H1 (cell line): ENCODE measurements around the gene NQO2. TPM values are rescaled to one million over a fixed set of nuclear protein-coding genes. Genes with fewer than 3 reads are reported as not detected.

Experiments used
- CTCF ChIA-PET: fragments of 300-600 bp; sonication (Branson Sonifier 250); formaldehyde crosslinking; loops from one replicate; lab custom pipeline; 2021; ENCODE audit not compliant: partially characterized antibody; lab: Charles Lee
- POLR2A ChIA-PET: fragments of 300-600 bp; sonication (Branson Sonifier 250); formaldehyde crosslinking; loops from one replicate; lab custom pipeline; 2021; ENCODE audit warnings: inconsistent platforms; ENCODE audit not compliant: partially characterized antibody; lab: Charles Lee
- DNase-seq, 2 experiments: peaks; one replicate each; pipeline versions ENCODE4 v3.0.0 to v3.0.0-alpha.2; 2010 to 2022; ENCODE audit warnings: low spot score in 2 of 2, low read depth in 1 of 2, mixed read lengths in 1 of 2
- FAIRE-seq: peaks from 2 replicates; lab custom pipeline; 2011; peaks lifted over from hg19 to GRCh38; lab: Jason Lieb, UNC
- H2AFZ ChIP-seq: 2 replicates; pipeline ENCODE4 v1.8.1; 2012; ENCODE audit warnings: low read length, inconsistent platforms
- H2AK5ac ChIP-seq: 2 replicates; pipeline ENCODE4 v1.6.1; 2013; ENCODE audit warnings: low read depth, low read length
- H2BK120ac ChIP-seq: replicated peaks from 2 replicates; pipeline ENCODE3; 2013; ENCODE audit warnings: low read depth, low read length, inconsistent platforms
- H2BK12ac ChIP-seq: 2 replicates; pipeline ENCODE4 v1.6.1; 2013; ENCODE audit warnings: low read depth, low read length
- H2BK15ac ChIP-seq: 2 replicates; pipeline ENCODE4 v1.6.1; 2013; ENCODE audit warnings: low read length
- H2BK20ac ChIP-seq: 2 replicates; pipeline ENCODE4 v1.6.1; 2013; ENCODE audit warnings: low read length
- H2BK5ac ChIP-seq: 2 replicates; pipeline ENCODE4 v1.6.1; 2013; ENCODE audit warnings: low read depth, low read length
- H3K14ac ChIP-seq: 2 replicates; pipeline ENCODE4 v1.6.1; 2013; ENCODE audit warnings: inconsistent platforms; ENCODE audit not compliant: insufficient read length
- H3K18ac ChIP-seq: 2 replicates; pipeline ENCODE4 v1.6.1; 2013; ENCODE audit warnings: low read length; ENCODE audit errors: extremely low read depth
- H3K23ac ChIP-seq: 2 replicates; pipeline ENCODE4 v1.6.1; 2013; ENCODE audit warnings: inconsistent platforms; ENCODE audit not compliant: insufficient read length
- H3K23me2 ChIP-seq: 2 replicates; pipeline ENCODE4 v1.6.1; 2013; ENCODE audit warnings: low read depth, low read length
- H3K27ac ChIP-seq: 2 replicates; pipeline ENCODE4 v1.6.1; 2011; ENCODE audit warnings: low read depth, low read length, inconsistent platforms
- H3K27me3 ChIP-seq, 4 experiments: replicated peaks in 1 of 4; 1 replicate in 1 of 4; 2 replicates in 3 of 4; pipeline versions ENCODE4 v1.6.1 to v1.8.1; 2011 to 2013; ENCODE audit warnings: low read length in 3 of 4, mild to moderate bottlenecking in 3 of 4, inconsistent platforms in 2 of 4, mixed read lengths in 2 of 4, moderate library complexity in 1 of 4; ENCODE audit not compliant: control insufficient read depth in 3 of 4, insufficient read depth in 3 of 4; ENCODE audit errors: extremely low read depth in 1 of 4
- H3K36me3 ChIP-seq, 4 experiments: 2 replicates each; pipeline versions ENCODE4 v1.6.1 to v1.8.1; 2011 to 2013; ENCODE audit warnings: mild to moderate bottlenecking in 4 of 4, low read length in 3 of 4, moderate library complexity in 2 of 4, control low read depth in 1 of 4, inconsistent platforms in 1 of 4; ENCODE audit not compliant: insufficient read depth in 4 of 4, control insufficient read depth in 2 of 4
- H3K4ac ChIP-seq: replicated peaks from 2 replicates; pipeline ENCODE3; 2013; ENCODE audit warnings: low read length, low read depth, mixed read lengths, inconsistent platforms; ENCODE audit not compliant: insufficient read length
- H3K4me1 ChIP-seq, 4 experiments: replicated peaks in 1 of 4; 1 replicate in 1 of 4; 2 replicates in 3 of 4; pipeline versions ENCODE4 v1.6.1 to v1.8.1; 2011 to 2013; ENCODE audit warnings: low read length in 3 of 4, inconsistent platforms in 2 of 4, mixed read lengths in 1 of 4; ENCODE audit not compliant: insufficient read depth in 4 of 4, control insufficient read depth in 3 of 4
- H3K4me2 ChIP-seq, 2 experiments: 2 replicates each; pipeline versions ENCODE4 v1.6.1 to v1.8.1; 2011 to 2013; ENCODE audit warnings: low read depth in 2 of 2, low read length in 2 of 2, control low read depth in 1 of 2, inconsistent platforms in 1 of 2, mild to moderate bottlenecking in 1 of 2; ENCODE audit not compliant: insufficient read depth in 1 of 2
- H3K4me3 ChIP-seq, 4 experiments: fragments of 200-600, 300-600 bp in 1 of 4; sonication (generic), shearing (Covaris generic), sonication (Bioruptor Twin) in 1 of 4; 2 replicates each; pipeline versions ENCODE4 v1.5.1 to v1.8.1; 2011 to 2016; ENCODE audit warnings: low read length in 4 of 4, low read depth in 3 of 4, control low read depth in 2 of 4, inconsistent platforms in 2 of 4, mild to moderate bottlenecking in 2 of 4, mixed read lengths in 1 of 4, moderate library complexity in 1 of 4; ENCODE audit not compliant: insufficient read depth in 2 of 4; ENCODE audit errors: extremely low read depth in 1 of 4
- H3K56ac ChIP-seq: replicated peaks from 2 replicates; pipeline ENCODE3; 2013; ENCODE audit warnings: low read depth, mild to moderate bottlenecking, mixed read lengths, low read length, inconsistent platforms; ENCODE audit not compliant: insufficient read length
- H3K79me1 ChIP-seq: 2 replicates; pipeline ENCODE4 v1.6.1; 2013; ENCODE audit warnings: low read depth, low read length, control low read depth
- H3K79me2 ChIP-seq, 2 experiments: 2 replicates each; pipeline versions ENCODE4 v1.6.1 to v1.8.1; 2012 to 2013; ENCODE audit warnings: low read length in 2 of 2, mild to moderate bottlenecking in 2 of 2, inconsistent platforms in 1 of 2; ENCODE audit not compliant: insufficient read depth in 2 of 2, control insufficient read depth in 1 of 2
- H3K9ac ChIP-seq, 4 experiments: replicated peaks in 1 of 4; 1 replicate in 1 of 4; 2 replicates in 3 of 4; pipeline versions ENCODE4 v1.6.1 to v1.8.1; 2011 to 2013; ENCODE audit warnings: low read depth in 3 of 4, low read length in 3 of 4, control low read depth in 2 of 4, mild to moderate bottlenecking in 2 of 4, moderate library complexity in 2 of 4, inconsistent platforms in 1 of 4; ENCODE audit errors: extremely low read depth in 1 of 4
- H3K9me3 ChIP-seq, 2 experiments: 2 replicates each; pipeline versions ENCODE4 v1.6.1 to v1.8.1; 2012 to 2013; ENCODE audit warnings: mild to moderate bottlenecking in 2 of 2, moderate library complexity in 2 of 2, control low read depth in 1 of 2, inconsistent platforms in 1 of 2, low read depth in 1 of 2, low read length in 1 of 2, mixed read lengths in 1 of 2; ENCODE audit not compliant: insufficient read depth in 2 of 2
- H4K20me1 ChIP-seq, 2 experiments: replicated peaks in 1 of 2; 2 replicates each; pipeline versions ENCODE3 to v1.8.1; 2011 to 2013; ENCODE audit warnings: inconsistent platforms in 2 of 2, low read length in 2 of 2, mild to moderate bottlenecking in 1 of 2; ENCODE audit not compliant: insufficient read depth in 2 of 2, control insufficient read depth in 1 of 2
- H4K5ac ChIP-seq: 2 replicates; pipeline ENCODE4 v1.6.1; 2013; ENCODE audit warnings: low read length, low read depth, mixed read lengths, inconsistent platforms; ENCODE audit not compliant: insufficient read length
- H4K8ac ChIP-seq: 2 replicates; pipeline ENCODE4 v1.8.0; 2013; ENCODE audit warnings: mild to moderate bottlenecking, moderate library complexity, low read length, inconsistent platforms; ENCODE audit not compliant: insufficient read depth; ENCODE audit errors: extremely low read depth
- H4K91ac ChIP-seq: replicated peaks from 2 replicates; pipeline ENCODE3; 2013; ENCODE audit warnings: low read length, mixed read lengths, inconsistent platforms; ENCODE audit not compliant: insufficient read length
- BACH1 ChIP-seq: IDR thresholded peaks from 2 replicates; pipeline ENCODE4 v1.6.1; 2012; ENCODE audit warnings: low read length, improper control_type of control experiment
- HDAC6 ChIP-seq: IDR thresholded peaks from one replicate; pipeline ENCODE4 v1.7.1; 2012; ENCODE audit warnings: low read depth, mild to moderate bottlenecking, inconsistent platforms, low read length, moderate library complexity
- WGBS, 2 experiments: shearing (Covaris generic) in 1 of 2; methylation state at CpG; one replicate each; pipeline versions ENCODE4 v1.1.6 to v1.1.7; 2013 to 2015; ENCODE audit warnings: low lambda C conversion rate in 2 of 2, mixed read lengths in 2 of 2, inconsistent platforms in 1 of 2, low coverage in 1 of 2, missing lambda C conversion rate in 1 of 2; ENCODE audit not compliant: insufficient replicate concordance in 2 of 2, insufficient coverage in 1 of 2, insufficient read length in 1 of 2; ENCODE audit errors: extremely low coverage in 1 of 2, missing lambda C conversion rate in 1 of 2; 5-methylcytosine and 5-hydroxymethylcytosine counted together
- polyA plus RNA-seq, 7 experiments: library from polyadenylated mRNA; depleted of rRNA in 3 of 7; stranded (reverse) in 5 of 7; unstranded in 2 of 7; fragments of >200 nt in 5 of 7; fragments of 200-250 nt in 2 of 7; gene quantifications; 1 replicate in 5 of 7; 2 replicates in 1 of 7; 4 replicates in 1 of 7; pipeline versions ENCODE4 v1.2.1 to v1.2.3, GENCODE V29; 2011 to 2013; ENCODE audit warnings: missing spikeins in 2 of 7, mixed read lengths in 2 of 7
- total RNA-seq: library from RNA; stranded (reverse); fragmentation: NEBNext Ultra II Directional; extraction: Animal tissue kit (Norgen Biotek cat#: 25700); gene quantifications from 2 replicates; pipeline ENCODE4 v1.2.1, GENCODE V29; 2021
- TF ChIP-seq, protein P1 (sequence below): IDR thresholded peaks from 2 replicates; pipeline ENCODE4 v1.6.1; 2011; ENCODE audit warnings: low read depth, mild to moderate bottlenecking, low read length; ENCODE audit not compliant: insufficient read depth

The NQO2 gene
- total and polyA plus RNA-seq, 2 of the 8 experiments (the other 6 are each of a cell fraction or from before 2014, with no cell fraction given) = 135 to 168 TPM

DNA sequence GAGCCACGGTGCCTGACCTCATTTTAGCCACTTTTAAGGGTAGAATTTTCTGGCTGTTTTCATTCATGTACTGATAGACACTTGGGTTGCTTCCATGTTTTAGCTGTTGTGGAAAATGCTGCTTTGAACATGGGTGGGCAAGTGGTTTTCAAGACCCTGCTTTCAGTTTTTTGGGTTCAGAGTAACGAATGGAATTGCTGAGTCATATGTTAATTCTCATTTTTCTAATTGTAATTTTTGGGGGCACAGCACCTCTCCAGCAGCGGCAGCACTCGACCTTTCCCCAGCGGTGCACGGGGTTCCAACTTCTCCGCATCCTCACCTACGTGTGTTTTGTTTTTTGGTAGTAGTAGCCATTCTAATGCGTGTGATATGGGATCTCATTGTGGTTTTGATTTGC, 5.4 kb downstream of the NQO2 start:
- 91% methylated on average over 9 of the region's 9 CpGs; no CpG with 5 or more reads in 1 of the 2 experiments for WGBS, 2 experiments
- no peak overlapping the region for H4K8ac ChIP-seq

More for the DNA sequence above, 5.4 kb downstream of the NQO2 start:
- Histone ChIP-seq H3K23me2 (peaks cover 2% of the 10 kb centered on the region), H3K14ac (no peak overlapping the region), H3K79me1 (no peaks in the 10 kb centered on the region), H3K79me2 (peaks cover 0 to 8% of the 10 kb centered on the region in 2 experiments; a peak in 1 of 4 replicates), H3K4me1 (peaks cover 0 to 7% (median 4%) of the 10 kb centered on the region in 4 experiments; a peak in 6 of 7 replicates), H3K4me3 (no peak overlapping the region), H3K27me3 (no peaks in the 10 kb centered on the region), H3K18ac (no peak overlapping the region), H2BK120ac (no peak overlapping the region), H3K9me3 (no peaks in the 10 kb centered on the region), H4K91ac (no peak overlapping the region), H2BK5ac (no peak overlapping the region), H3K9ac (no peak overlapping the region), H3K4ac (no peak overlapping the region), H2AK5ac (no peak overlapping the region), H4K5ac (no peak overlapping the region), H2AFZ (no peak overlapping the region), H3K4me2 (no peak overlapping the region), H2BK20ac (no peak overlapping the region), H3K36me3 (peaks cover 0 to 25% (median 15%) of the 10 kb centered on the region in 4 experiments; a peak in 5 of 8 replicates), H2BK15ac (no peak overlapping the region), H3K27ac (no peak overlapping the region), H3K56ac (no peak overlapping the region), H2BK12ac (no peak overlapping the region), H3K23ac (no peak overlapping the region), H4K20me1 (peaks cover 0 to 2% of the 10 kb centered on the region in 2 experiments)
- DNase-seq (no peak), FAIRE-seq (no peak)
- no peak for TF ChIP-seq HDAC6
- TF ChIP-seq, protein P1, sequence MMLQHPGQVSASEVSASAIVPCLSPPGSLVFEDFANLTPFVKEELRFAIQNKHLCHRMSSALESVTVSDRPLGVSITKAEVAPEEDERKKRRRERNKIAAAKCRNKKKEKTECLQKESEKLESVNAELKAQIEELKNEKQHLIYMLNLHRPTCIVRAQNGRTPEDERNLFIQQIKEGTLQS = no peak
- TF ChIP-seq BACH1 = peak; percentile 25; the same call in 1 of the 2 replicates
- ChIA-PET CTCF (no interaction called here), POLR2A (interaction anchor here (0.6 to 2.5 kb wide), 4 partner anchors 10 to 81 kb away, joined by 3 to 12 read pairs (median 3); no protein-coding TSS in a partner anchor)
